HG03139 (cell line): Measurements from ENCODE around the gene PRDM16.

Source experiments
- ATAC-seq: cut with Tn5 transposase; IDR thresholded peaks from one replicate; pipeline ENCODE4 v1.9.1; 2021; ENCODE audit not compliant: unreplicated experiment

Gene PRDM16

GRCh38 chr1:3196577-3197245 is 127.7 kb downstream of the PRDM16 start:
- no peak for ATAC-seq

GRCh38 chr1:3197781-3198316 is 128.8 kb downstream of the PRDM16 start:
- ATAC-seq, result no peak

DNA sequence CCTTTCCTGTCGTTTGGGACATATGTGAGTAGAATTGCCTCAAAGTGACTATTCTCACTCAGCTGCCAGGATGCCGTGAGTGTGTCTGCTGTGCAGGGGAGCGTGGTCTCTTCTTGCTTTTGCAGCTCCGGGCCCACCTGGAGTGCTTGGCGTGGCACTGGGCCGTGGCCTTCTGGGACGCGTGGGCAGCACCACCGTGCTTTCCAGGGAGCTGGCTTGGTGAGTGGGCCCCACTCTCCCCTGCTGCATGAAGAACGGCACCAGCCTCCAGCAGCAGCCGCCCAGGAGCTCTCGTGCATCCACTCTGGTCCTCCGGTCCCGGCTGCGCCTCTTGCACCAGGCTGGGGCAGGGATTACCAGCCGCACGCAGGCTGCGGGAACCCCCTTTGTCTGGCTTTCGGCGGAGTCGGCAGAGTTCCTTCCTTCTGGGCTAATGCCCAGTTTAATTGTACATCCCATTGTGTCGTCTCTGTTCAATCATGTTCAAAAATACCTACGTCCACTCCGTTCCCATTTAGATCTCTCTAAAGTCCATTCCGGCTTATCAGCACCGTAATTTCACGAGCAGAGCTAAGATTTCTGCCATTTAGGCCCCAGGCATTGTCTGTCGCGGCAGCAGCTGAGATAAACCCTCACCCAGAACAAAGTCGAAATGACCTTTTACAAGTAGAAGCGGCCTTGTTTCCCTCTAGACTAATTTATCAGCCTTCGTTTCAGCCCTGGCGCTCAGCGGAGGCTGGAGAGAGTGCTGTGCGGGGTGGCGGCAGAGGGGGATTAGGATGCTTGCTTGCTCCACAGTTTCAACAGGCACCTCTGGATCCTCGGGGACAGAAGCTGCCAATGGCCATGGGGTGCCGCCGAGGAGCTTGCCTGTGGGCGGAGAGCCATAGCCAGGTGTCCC is 129.6 kb downstream of the PRDM16 start:
- ATAC-seq, result no peak

- no peak for ATAC-seq
These were observed 135.7 kb downstream of the PRDM16 start for GRCh38 chr1:3204725-3205124.

GRCh38 chr1:3205815-3206214 is 136.8 kb downstream of the PRDM16 start:
- no peak for ATAC-seq

DNA sequence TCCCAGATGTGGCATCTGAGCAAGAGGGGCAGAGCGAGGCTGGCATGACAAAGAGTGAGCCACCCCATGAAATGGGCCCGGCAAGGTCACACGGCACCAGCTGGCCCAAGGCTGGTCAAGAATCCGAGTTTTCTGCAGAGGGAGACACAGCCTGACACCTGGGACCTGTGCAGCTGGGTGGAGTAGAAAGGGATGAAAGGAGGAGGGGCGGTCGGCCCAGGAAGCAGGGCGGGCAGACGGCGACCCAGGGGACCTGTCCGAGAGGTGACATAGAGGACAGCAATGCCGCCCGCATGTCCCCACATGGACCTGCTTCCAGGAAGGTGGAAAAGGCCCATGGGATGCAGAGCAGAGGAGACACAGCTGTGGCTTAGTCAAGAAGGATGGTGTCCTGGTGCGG is 137.7 kb downstream of the PRDM16 start:
- no peak for ATAC-seq

- no peak for ATAC-seq
These were observed 138.3 kb downstream of the PRDM16 start for GRCh38 chr1:3207217-3207848.

GRCh38 chr1:3208819-3209200 is 139.8 kb downstream of the PRDM16 start:
- no peak for ATAC-seq

DNA sequence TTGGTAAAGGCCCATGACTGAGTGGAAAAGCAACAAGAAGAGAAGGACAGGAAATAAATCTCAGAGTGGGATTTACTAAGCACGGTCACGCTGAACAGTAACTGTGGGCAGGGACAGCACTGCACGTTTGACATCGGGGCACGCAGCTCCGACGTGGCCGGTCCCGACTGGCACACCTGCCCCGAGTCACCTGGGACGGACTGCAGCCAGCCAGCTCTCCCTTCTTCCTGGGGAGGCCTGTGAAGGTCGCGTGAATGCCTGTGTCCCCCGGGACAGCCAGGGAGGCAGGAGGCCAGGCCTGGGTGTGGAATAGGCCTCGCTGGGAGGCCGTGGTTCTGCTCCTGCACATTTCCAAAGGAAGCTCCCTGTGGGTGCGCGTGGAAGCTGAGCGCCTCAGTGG is 140.2 kb downstream of the PRDM16 start:
- no peak for ATAC-seq

DNA sequence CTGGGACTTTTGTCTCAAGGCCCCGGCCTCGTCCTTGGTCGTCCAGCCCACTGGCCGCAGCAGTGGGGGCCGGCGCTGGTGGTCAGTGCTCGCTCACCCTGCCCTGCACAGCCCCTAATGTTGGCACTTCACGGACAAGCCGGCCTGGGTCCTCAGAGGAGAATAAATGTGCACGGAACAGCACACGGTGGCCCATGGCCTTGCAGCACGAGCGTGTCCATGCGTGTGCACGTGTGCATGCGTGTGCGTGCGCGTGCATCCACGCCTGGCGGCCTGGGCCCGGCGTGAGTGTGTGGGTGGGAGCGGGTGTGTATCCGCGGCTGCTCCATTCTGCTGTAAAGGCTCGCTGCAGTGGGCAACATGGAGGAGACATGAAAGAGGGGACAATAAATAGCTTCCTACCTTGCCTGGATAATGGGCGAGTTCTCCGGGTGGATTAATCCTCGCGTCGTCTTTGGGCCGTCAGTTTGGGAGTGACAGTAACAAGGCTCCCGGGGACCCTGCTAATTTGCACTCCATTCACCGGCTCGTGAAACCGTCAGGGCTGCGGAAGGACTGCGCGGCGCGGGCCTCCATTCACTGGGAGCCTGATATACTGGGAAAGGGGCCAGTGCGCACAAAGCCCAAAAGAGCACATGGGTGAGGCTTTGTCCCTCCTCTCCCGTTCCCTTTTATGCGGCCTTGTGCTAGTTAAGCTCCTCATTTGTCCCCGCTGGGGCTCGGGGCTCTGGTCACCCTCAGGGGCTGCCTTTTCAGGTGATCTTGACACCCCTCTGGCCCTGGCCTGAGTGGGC is 142.8 kb downstream of the PRDM16 start:
- ATAC-seq, result no peak

- ATAC-seq, result no peak
These were observed 143.7 kb downstream of the PRDM16 start for GRCh38 chr1:3212453-3213355.

DNA sequence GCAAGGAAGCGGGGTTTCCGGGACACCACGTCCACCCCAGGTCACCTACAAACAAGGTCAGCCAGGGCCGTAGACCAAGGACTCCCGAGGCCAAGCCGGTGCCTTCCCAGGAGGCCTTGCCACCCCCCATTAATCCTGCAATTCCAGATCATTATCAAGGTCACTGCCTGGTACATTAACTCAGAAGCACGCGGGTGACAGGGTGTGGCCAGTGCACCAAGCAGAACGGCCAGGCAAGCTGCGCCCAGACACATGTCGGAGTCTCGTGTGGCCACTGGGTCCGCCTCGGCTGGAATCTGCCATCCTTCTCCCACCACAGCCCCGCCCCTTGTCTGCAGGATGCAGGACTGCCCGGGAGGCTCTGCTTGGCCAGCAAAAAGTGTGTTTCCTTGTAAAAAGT is 144.7 kb downstream of the PRDM16 start:
- ATAC-seq, result no peak

GRCh38 chr1:3215198-3216014 is 146.4 kb downstream of the PRDM16 start:
- ATAC-seq, result no peak

- ATAC-seq, result no peak
These were observed 147.0 kb downstream of the PRDM16 start for GRCh38 chr1:3216015-3216391.

GRCh38 chr1:3217181-3217641 is 148.2 kb downstream of the PRDM16 start:
- ATAC-seq, result no peak

- no peak for ATAC-seq
These were observed 149.1 kb downstream of the PRDM16 start for GRCh38 chr1:3217979-3218679.

GRCh38 chr1:3219005-3219790 is 150.2 kb downstream of the PRDM16 start:
- no peak for ATAC-seq
